Mucosa of descending colon (tissue), 3 donors: ENCODE data around the gene SDK2. TPM values are rescaled to one million over a fixed set of nuclear protein-coding genes. Genes with fewer than 3 reads are reported as not detected.

Experiments
- ATAC-seq: fragments of 200-7000 bp; cut with Tn5 transposase; one replicate; pipeline ENCODE4 v1.9.1; 2020; ENCODE audit warnings: mild to moderate bottlenecking, moderate library complexity
- DNase-seq, 3 donors: peaks; one replicate each; pipeline ENCODE4 v3.0.0-alpha.2; 2020
- H3K36me3 ChIP-seq: fragments of 200-600 bp; one replicate; pipeline ENCODE4 v1.8.0; 2021; ENCODE audit warnings: low read depth, mild to moderate bottlenecking
- H3K4me1 ChIP-seq: fragments of 200-600 bp; one replicate; pipeline ENCODE4 v1.8.0; 2021; ENCODE audit warnings: low read depth, mild to moderate bottlenecking
- H3K4me3 ChIP-seq: fragments of 200-600 bp; one replicate; pipeline ENCODE4 v1.8.0; 2021; ENCODE audit warnings: mild to moderate bottlenecking
- H3K9me3 ChIP-seq: fragments of 200-600 bp; one replicate; pipeline ENCODE4 v1.8.0; 2021; ENCODE audit warnings: mild to moderate bottlenecking
- CTCF ChIP-seq: fragments of 200-600 bp; IDR thresholded peaks from one replicate; pipeline ENCODE4 v1.8.0; 2022; ENCODE audit warnings: antibody characterized with exemption, mild to moderate bottlenecking
- intact Hi-C, 2 donors: fragments of 100-400 bp; cut with DNase I in 1 of 2; cut with micrococcal nuclease in 1 of 2; formaldehyde crosslinking; loops; one replicate each; pipeline versions ENCODE4 v1.11.0 to v1.11.1; 2022; cut with DNase I, micrococcal nuclease
- total RNA-seq, 3 donors: library from RNA; stranded (reverse); fragmentation: NEBNext Ultra II Directional in 2 of 3; extraction: Animal tissue kit (Norgen Biotek cat#: 25700) in 2 of 3; gene quantifications; one replicate each; pipeline versions ENCODE4 v1.2.1 to v1.2.4, GENCODE V29; 2021 to 2023
- donor health status: DM: no; HTN: no; CAD: no; lungs with moderate emphysema.
- donor health status: DM: no; HTN: no; CAD: no.
- donor health status: DM: no; HTN: yes; CAD: no.

SDK2 gene
- total RNA-seq, 3 donors from 2014 or later: 1.2 to 1.6 (median 1.3) TPM

GRCh38 chr17:73660366-73660765 is 16.1 kb upstream of the SDK2 start:
- no peaks in the 10 kb centered on the region for H3K9me3 ChIP-seq
- H3K36me3 ChIP-seq: no peaks in the 10 kb centered on the region
- no peak for DNase-seq
- intact Hi-C loops: no loop called here
- no peak for TF ChIP-seq CTCF
- H3K4me3 ChIP-seq: no peak overlapping the region
- peaks cover 12% of the 10 kb centered on the region for H3K4me1 ChIP-seq
- ATAC-seq: no peak

GRCh38 chr17:73658821-73659515 is 14.7 kb upstream of the SDK2 start:
- Histone ChIP-seq H3K9me3 (no peaks in the 10 kb centered on the region), H3K36me3 (no peaks in the 10 kb centered on the region), H3K4me1 (peaks cover 12% of the 10 kb centered on the region), H3K4me3 (no peak overlapping the region)
- DNase-seq (peak in 2 of 3 donors; percentile 44 to 50), ATAC-seq (peak; percentile 66)
- no peak for TF ChIP-seq CTCF
- intact Hi-C loops: loop anchor here in 1 of 2 donors (10.0 kb wide), 1 partner anchor 296 kb away; no protein-coding TSS in a partner anchor

- Histone ChIP-seq H3K4me3 (no peak overlapping the region), H3K4me1 (peaks cover 15% of the 10 kb centered on the region), H3K9me3 (no peaks in the 10 kb centered on the region), H3K36me3 (no peaks in the 10 kb centered on the region)
- TF ChIP-seq CTCF: no peak
- intact Hi-C loops: loop anchor here in 1 of 2 donors (10.0 kb wide), 1 partner anchor 297 kb away; no protein-coding TSS in a partner anchor
- DNase-seq (peak in 2 of 3 donors; percentile 83 to 84), ATAC-seq (peak; percentile 85)
Observed at GRCh38 chr17:73657473-73658116, 13.3 kb upstream of the SDK2 start.

GRCh38 chr17:73654241-73654640 is 10.0 kb upstream of the SDK2 start:
- Histone ChIP-seq H3K4me3 (no peak overlapping the region), H3K36me3 (no peaks in the 10 kb centered on the region), H3K4me1 (peaks cover 37% of the 10 kb centered on the region), H3K9me3 (no peaks in the 10 kb centered on the region)
- DNase-seq (no peak), ATAC-seq (no peak)
- no peak for TF ChIP-seq CTCF
- intact Hi-C loops: loop anchor here in 1 of 2 donors (10.0 kb wide), 1 partner anchor 301 kb away; no protein-coding TSS in a partner anchor

- ATAC-seq (no peak), DNase-seq (no peak)
- Histone ChIP-seq H3K4me1 (peaks cover 39% of the 10 kb centered on the region), H3K9me3 (no peaks in the 10 kb centered on the region), H3K36me3 (no peaks in the 10 kb centered on the region), H3K4me3 (no peak overlapping the region)
- intact Hi-C loops: loop anchor here in 1 of 2 donors (10.0 kb wide), 1 partner anchor 301 kb away; no protein-coding TSS in a partner anchor
- TF ChIP-seq CTCF: no peak
Observed at GRCh38 chr17:73653810-73654209, 9.6 kb upstream of the SDK2 start.
